Lower lobe of right lung (tissue), 2 donors: Measurements from ENCODE around the gene SMC3. TPM values are rescaled to one million over a fixed set of nuclear protein-coding genes. Genes with fewer than 3 reads are reported as not detected.

Experiments
- ATAC-seq, 2 donors: fragments of 200-7000 bp; cut with Tn5 transposase; one replicate each; pipeline ENCODE4 v1.9.1; 2020 to 2022; ENCODE audit warnings: mild to moderate bottlenecking in 2 of 2, moderate library complexity in 2 of 2
- DNase-seq: peaks from one replicate; pipeline ENCODE4 v3.0.0-alpha.2; 2020
- H3K27ac ChIP-seq: fragments of 200-600 bp; one replicate; pipeline ENCODE4 v1.8.0; 2022
- H3K27me3 ChIP-seq: fragments of 200-600 bp; one replicate; pipeline ENCODE4 v1.8.0; 2022; ENCODE audit warnings: low read depth
- H3K36me3 ChIP-seq: fragments of 200-600 bp; one replicate; pipeline ENCODE4 v1.8.0; 2022; ENCODE audit warnings: mild to moderate bottlenecking
- H3K4me1 ChIP-seq: fragments of 200-600 bp; one replicate; pipeline ENCODE4 v1.8.0; 2022
- H3K4me3 ChIP-seq: fragments of 200-600 bp; one replicate; pipeline ENCODE4 v1.8.0; 2022; ENCODE audit warnings: mild to moderate bottlenecking
- H3K9me3 ChIP-seq: fragments of 200-600 bp; one replicate; pipeline ENCODE4 v1.8.0; 2022
- CTCF ChIP-seq: fragments of 200-600 bp; IDR thresholded peaks from one replicate; pipeline ENCODE4 v1.8.0; 2022; ENCODE audit warnings: antibody characterized with exemption, mild to moderate bottlenecking
- intact Hi-C: fragments of 100-400 bp; cut with DNase I; formaldehyde crosslinking; loops from one replicate; pipeline ENCODE4 v1.11.0; 2022
- total RNA-seq: library from RNA; stranded (reverse); fragmentation: NEBNext Ultra II Directional; extraction: Animal tissue kit (Norgen Biotek cat#: 25700); gene quantifications from one replicate; pipeline ENCODE4 v1.2.1, GENCODE V29; 2021
- donor health status: DM: no; HTN: yes; CAD: no; lungs with severe emphysema.

Gene SMC3
- total RNA-seq, 1 donor from 2014 or later = 33.2 TPM

GRCh38 chr10:110535958-110536891 is 31.3 kb upstream of the SMC3 start:
- Histone ChIP-seq H3K9me3 (no peaks in the 10 kb centered on the region), H3K4me3 (no peak overlapping the region), H3K27me3 (no peaks in the 10 kb centered on the region), H3K4me1 (peaks cover 25% of the 10 kb centered on the region), H3K36me3 (no peaks in the 10 kb centered on the region), H3K27ac (no peak overlapping the region)
- intact Hi-C loops = no loop called here
- DNase-seq (peak; percentile 64), ATAC-seq (peak; percentile 73 to 86)
- peak; percentile 34 for TF ChIP-seq CTCF

GRCh38 chr10:110539091-110539490 is 28.4 kb upstream of the SMC3 start:
- Histone ChIP-seq H3K9me3 (no peaks in the 10 kb centered on the region), H3K27ac (no peak overlapping the region), H3K27me3 (no peaks in the 10 kb centered on the region), H3K4me1 (peaks cover 25% of the 10 kb centered on the region), H3K4me3 (no peak overlapping the region), H3K36me3 (no peaks in the 10 kb centered on the region)
- no peak for TF ChIP-seq CTCF
- intact Hi-C loops = no loop called here
- no peak for DNase-seq
- no peak for ATAC-seq

DNA sequence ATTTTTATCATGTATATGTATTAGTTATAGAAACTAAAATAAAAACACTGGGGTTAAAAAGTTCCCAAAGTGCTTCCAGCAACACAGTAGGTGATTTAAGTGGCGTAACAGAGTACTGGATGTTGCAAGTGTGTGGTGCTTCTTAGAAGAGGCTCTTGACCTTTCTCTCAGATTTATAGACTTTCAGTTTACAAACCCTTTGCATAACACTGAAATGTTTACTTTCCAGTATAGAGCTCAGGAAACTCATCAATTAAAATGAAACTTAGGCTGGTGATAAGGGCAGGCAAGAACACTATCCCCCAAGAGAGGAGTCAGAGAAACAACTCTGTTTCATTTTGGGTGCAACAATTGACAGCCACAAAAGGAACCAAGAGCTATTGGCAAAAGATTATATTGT is 27.5 kb upstream of the SMC3 start:
- no peak for TF ChIP-seq CTCF
- no peak for DNase-seq
- Histone ChIP-seq H3K27ac (no peak overlapping the region), H3K9me3 (no peaks in the 10 kb centered on the region), H3K4me1 (peaks cover 28% of the 10 kb centered on the region), H3K27me3 (no peaks in the 10 kb centered on the region), H3K36me3 (no peaks in the 10 kb centered on the region), H3K4me3 (no peak overlapping the region)
- intact Hi-C loops = no loop called here
- peak; percentile 56 to 77 for ATAC-seq

DNA sequence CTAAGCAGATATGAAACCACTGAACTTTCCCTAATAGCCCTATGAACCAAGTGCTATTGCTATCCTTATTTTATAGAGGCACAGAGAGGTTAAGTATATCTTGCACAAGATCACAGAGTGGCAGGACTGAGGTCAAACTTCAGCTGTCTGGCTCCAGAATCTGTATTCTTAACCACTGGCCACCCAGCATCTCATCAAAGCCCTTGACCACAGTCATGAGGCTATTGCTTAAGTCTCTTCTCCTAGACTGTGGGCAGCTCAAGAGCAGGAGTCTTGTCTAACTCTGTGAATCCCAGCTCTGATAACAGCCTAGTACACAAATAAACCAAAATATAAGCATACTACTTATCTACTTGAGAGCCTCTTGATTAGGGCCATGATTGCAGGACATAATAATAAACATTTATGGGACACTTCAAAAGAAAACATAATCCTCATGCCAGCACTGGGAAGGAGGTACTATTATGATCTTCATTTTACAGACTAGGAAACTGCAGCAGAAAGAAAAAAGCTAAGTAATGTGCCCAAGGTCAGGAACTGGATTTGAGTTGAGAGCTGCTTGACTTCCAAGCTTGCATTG is 22.4 kb upstream of the SMC3 start:
- intact Hi-C loops = loop anchor here (5.0 kb wide), 1 partner anchor 233 kb away; no protein-coding TSS in a partner anchor
- H3K36me3 ChIP-seq = no peaks in the 10 kb centered on the region

DNA sequence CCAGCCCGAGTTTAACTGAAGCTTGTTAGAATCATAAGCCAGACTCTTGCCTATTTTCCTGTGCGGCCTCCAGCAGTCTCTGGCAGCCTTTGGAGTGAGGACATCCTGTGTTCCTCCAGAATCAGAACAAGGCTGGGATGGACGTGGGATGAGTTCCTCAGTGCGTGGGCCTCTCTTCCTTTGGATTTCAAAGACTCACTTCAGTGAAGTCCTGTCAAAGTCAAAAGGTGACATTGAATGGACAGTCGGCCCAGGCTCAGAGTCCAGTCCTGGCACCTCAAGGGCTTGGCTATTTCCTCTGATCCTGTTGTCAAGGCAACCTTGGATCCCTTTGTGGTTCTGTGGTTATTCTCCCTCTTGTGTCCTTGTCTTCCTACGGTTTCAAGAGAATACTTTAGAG is 21.4 kb upstream of the SMC3 start:
- Histone ChIP-seq H3K9me3 (no peaks in the 10 kb centered on the region), H3K36me3 (no peaks in the 10 kb centered on the region), H3K27ac (no peak overlapping the region), H3K27me3 (no peaks in the 10 kb centered on the region), H3K4me3 (no peak overlapping the region), H3K4me1 (peaks cover 12% of the 10 kb centered on the region)
- TF ChIP-seq CTCF = no peak
- intact Hi-C loops = loop anchor here (5.0 kb wide), 1 partner anchor 234 kb away; no protein-coding TSS in a partner anchor
- ATAC-seq = no peak
- DNase-seq = no peak

More for the DNA sequence above, 22.4 kb upstream of the SMC3 start:
- peak; percentile 65 to 78 for ATAC-seq
- Histone ChIP-seq H3K27ac (no peak overlapping the region), H3K27me3 (no peaks in the 10 kb centered on the region), H3K4me3 (no peak overlapping the region), H3K9me3 (no peaks in the 10 kb centered on the region), H3K4me1 (peaks cover 19% of the 10 kb centered on the region)
- no peak for DNase-seq
- TF ChIP-seq CTCF = no peak
